ENCODE results near the gene LTBP1.
"Not testable (repeated sequence)": the region's sequence is repeated elsewhere in the genome, so short reads cannot be mapped to it uniquely, and the experiment has no call there.

LTBP1 gene

GRCh38 chr2:32960238-32960637 is 13.5 kb downstream of the LTBP1 start:
- no peak for DNase-seq

- no peak for DNase-seq
Observed at GRCh38 chr2:32960647-32961403, 14.1 kb downstream of the LTBP1 start.

- DNase-seq = no peak
Observed at GRCh38 chr2:32962690-32963089, 15.9 kb downstream of the LTBP1 start.

- DNase-seq = no peak
Observed at GRCh38 chr2:32963941-32964340, 17.2 kb downstream of the LTBP1 start.

DNA sequence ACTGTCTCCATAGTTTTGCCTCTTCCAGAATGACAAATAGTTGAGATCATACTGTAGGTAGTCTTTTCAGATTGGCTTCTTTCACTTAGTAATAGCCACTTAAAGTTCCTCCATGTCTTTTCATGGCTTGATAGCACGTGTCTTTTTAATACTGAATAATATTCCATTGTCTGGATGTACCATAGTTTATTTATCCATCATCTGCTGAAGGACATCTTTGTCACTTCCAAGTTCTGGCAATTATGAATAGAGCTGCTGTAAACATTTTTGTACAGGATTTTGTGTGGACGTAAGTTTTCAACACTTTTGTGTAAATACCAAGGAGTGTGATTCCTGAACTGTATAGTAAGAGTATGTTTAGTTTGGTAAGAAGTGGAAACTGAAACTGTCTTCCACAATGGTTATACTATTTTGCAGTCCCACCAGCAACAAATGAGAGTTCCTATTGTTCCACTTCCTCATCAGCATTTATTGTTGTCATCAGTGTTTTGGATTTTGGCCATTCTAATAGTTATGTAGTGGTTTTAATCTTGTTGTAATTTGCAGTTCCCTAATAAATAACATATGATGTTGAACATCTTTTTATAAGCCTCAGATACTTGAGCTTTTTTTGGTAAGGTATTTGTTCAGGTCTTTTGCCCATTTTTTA is 18.9 kb downstream of the LTBP1 start:
- DNase-seq = no peak

GRCh38 chr2:32969444-32970162 is 22.9 kb downstream of the LTBP1 start:
- no peak for DNase-seq

DNA sequence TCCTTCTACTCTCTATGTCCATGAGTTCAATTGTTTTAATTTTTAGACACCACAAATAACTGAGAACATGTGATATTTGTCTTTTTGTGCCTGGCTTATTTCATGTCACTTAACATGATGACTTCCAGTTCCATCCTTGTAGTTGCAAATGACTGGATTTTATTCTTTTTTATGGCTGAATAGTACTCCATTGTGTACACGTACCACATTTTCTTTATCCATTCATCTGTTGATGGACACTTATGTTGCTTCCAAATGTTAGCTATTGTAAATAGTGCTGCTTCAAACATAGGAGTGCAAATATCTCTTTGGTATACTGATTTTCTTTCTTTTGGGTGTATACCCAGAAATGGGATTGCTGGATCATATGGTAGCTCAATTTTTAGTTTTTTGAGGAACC is 27.0 kb downstream of the LTBP1 start:
- not testable (repeated sequence) for DNase-seq

GRCh38 chr2:32976409-32977063 is 29.8 kb downstream of the LTBP1 start:
- DNase-seq = no peak

DNA sequence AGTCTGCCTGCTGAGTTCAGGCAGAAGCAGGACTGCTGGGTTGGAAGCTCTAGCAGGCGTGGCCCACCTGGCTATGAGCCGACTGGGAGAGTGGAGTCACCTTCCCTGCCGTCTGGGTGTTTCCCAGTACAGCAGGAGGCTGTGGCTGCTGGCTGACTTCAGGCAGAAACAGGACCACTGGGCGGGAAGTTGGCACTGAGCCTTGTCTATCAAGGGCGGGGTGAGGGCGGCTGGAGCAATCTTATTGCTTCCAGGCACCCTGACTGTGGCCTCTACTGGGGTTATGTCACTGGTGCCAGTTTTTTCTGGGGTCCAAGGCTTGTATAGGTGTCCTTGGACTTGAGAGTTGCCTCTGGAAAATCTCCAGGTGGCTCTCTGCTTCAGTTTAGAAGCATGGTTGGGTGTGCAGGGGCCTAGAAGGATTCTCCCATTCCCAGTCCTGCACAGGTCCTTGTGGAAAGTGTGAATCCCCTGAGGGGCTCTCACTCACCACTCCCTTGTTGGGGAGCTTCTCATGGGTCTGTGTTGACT is 30.5 kb downstream of the LTBP1 start:
- DNase-seq = no peak

GRCh38 chr2:32981612-32982011 is 34.9 kb downstream of the LTBP1 start:
- no peak for DNase-seq

DNA sequence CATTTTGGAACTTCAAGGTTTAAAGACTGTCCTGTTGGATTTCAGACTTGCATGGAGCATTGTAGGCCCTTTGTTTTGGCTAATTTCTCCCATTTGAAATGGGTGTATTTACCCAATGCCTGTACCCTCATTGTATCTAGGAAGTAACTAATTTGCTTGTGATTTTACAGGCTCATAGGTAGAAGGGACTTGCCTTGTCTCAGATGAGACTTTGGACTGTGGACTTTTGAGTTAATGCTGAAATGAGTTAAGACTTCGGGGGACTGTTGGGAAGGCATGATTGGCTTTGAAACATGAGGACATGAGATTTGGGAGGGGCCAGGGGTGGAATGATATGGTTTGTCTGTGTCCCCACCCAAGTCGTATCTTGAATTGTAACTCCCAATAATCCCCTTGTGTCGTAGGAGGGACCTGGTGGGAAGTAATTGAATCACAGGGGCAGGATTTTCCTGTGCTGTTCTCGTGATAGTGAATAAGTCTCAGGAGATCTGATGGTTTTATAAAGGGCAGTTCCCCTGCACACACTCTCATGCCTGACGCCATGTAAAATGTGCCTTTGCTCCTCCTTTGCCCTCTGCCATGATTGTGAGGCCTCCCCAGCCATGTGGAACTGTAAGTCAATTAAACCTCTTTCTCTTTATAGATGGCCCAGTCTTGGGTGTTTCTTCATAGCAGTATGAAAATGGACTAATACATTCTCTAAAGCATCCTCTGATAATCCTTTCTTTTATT is 36.6 kb downstream of the LTBP1 start:
- not testable (repeated sequence) for DNase-seq

- DNase-seq = no peak
Observed at GRCh38 chr2:32986480-32986879, 39.7 kb downstream of the LTBP1 start.

DNA sequence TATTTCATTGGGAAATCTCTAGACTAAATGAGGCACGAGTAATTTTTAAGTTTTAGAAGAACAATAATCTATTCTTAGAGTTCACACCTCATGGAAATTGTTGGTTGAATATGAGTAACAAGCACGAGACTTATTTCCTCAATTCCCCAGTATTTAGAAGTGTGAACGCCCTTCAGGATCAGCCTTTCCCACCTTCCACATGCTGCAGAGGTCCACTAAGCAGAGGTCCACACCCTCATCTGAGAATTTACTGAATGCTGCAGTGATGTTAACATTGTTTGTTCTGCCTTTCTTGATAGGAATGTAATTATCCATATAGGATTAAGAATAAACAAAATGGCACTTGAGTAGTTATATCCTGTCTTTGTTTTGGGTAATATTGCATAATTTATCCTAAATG is 41.8 kb downstream of the LTBP1 start:
- no peak for DNase-seq

DNA sequence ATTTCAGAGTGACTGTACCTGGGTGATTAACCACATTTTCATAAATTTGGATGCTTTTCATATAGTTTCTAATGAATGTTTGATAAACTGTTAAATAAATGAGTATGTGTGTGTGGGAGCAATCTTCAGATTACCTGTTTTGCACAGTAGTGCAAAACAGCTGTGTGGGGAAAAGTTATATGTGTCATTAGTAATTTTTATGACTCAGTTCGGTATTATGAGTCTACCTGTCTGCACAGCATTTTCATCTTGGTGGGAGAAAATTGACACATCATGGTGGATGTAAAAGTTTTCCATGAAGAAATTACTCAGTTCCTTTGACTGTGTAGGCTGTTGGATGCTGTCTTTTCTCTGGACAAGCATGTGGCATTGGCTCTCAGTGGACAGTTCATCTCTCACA is 43.8 kb downstream of the LTBP1 start:
- DNase-seq = no peak

DNA sequence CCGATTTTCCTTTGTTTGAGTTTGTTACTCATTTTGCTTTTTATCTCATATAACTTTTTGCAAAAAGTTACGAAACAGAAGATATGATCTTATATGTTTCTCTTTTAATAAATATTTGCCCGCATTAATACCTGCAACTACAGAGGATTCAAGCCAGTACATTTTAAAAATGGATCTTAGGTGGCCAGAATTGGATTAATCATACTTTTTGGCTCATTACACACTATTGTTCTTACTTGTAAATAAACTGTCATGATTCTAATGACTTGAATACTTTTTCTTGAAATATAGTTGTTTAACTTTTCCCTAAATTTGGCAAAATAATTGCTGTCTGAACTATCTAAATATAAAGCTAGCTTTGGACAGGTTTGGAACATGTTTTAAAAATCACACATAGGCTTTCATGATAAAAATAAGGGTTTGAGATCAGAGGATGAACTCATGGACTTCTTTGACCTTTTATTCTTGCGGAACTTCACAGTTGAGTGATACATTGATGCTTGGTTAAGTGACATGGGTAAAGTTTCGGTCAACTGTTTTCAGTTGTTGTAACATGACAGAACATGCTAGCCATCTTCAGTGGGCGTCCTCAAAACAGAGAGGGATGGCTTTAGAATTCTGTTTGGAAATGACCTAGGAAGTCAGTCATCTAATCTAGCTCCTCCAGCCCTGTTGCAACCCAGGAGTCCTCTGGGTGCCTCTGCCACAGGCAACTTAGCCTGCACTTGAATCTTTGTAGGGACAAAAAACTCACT is 44.5 kb downstream of the LTBP1 start:
- DNase-seq = no peak

DNA sequence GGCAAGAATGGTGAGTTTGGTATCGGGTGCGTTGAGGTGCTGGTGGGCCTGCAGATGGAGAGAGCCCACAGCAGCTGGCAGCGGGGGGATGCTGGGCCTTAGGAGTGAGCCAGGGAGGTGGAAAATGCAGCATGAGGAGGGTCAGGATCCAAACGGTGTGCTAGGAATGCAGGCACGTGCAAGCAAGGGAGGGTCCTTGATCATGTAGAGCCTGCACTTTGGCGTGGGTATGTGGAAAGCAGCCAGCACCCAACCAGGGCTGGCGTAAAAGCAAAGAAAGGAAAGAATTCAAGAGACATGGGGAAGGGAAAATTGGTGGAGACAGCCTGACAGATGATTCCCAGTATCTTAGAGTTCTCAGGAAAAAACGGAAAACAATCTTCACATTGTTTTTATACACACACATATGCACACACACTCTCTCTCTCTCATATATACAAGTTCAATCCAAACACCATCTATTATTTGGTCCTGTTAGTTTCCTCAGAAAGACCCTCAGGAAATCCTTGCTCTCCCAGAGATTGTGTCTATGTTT is 46.3 kb downstream of the LTBP1 start:
- no peak for DNase-seq

- no peak for DNase-seq
Observed at GRCh38 chr2:32997705-32998104, 51.0 kb downstream of the LTBP1 start.

DNA sequence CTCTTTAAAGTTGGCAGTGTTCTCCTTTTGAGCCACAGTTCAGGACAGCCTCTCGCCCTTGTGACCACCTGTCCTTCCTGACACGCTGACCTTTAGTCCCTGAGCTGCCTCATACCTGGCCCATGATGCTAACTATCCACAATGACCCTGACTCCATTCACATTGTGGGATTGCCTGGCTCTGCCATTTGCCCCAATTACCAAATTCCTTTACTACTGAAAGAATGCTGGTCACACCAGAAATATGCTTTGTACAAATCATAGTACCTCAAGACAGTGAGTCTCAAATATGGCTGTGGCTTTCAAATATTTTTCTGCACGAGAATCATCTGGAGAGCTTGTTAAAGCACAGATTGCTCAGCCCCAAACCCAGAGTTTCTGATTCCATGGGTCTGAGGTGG is 54.2 kb downstream of the LTBP1 start:
- DNase-seq = no peak

DNA sequence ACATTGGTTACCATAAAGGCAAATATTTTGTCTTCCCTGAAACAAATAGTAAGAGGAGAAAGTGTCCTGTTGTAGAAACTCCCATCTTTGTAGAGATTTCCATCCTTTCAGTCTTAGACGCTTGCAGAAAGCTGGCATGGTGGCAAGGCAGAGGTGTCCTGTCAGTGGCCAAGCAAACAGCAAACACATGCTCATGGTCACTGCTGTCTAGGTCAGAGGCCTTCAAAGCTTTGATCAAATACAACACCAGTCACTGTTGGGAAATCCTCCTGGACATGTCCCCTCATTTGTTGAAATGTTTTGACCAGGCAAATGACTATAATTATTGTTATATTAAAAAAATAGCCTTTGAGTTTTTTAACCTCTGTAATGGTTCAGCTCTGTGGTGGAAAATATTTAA is 55.1 kb downstream of the LTBP1 start:
- DNase-seq = no peak

DNA sequence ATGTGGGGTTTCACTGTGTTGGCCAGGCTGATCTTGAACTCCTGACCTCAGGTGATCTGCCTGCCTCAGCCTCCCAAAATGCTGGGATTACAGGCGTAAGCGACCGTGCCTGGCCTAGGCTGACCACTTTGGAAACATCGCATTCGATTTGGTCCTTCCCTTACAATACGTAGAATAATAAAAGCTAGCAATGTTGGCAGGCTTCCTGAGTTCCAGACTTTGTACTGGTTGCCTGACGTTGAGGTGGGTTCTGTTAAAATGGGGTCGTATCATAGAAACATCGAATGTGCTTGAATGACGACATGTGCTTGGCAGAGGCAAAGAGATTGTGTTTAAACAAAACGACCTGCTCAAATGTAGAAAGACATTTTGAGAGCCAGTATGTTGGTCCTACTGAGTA is 56.1 kb downstream of the LTBP1 start:
- DNase-seq = no peak
